ENCODE data around the gene SOCS2.

Gene SOCS2

GRCh38 chr12:93573552-93574223 is 1.2 kb downstream of the SOCS2 start:
- no peak for TF ChIP-seq ZNF274 (IDR thresholded peaks at IDR 0.05; ENCODE audit: low read depth, low read length)
- TF ChIP-seq YY1 (IDR thresholded peaks at IDR 0.05; ENCODE audit: insufficient read depth, insufficient read length) = no peak
- no peak for TF ChIP-seq SUZ12 (IDR thresholded peaks at IDR 0.05; ENCODE audit: extremely low read depth, insufficient read depth, insufficient read length)

GRCh38 chr12:93577222-93577621 is 4.7 kb downstream of the SOCS2 start:
- H3K9me3 ChIP-seq (ENCODE audit: insufficient read depth, low read length) = no peaks in the 10 kb centered on the region
- H3K36me3 ChIP-seq (ENCODE audit: insufficient read depth, insufficient read length, low read length) = peaks cover 48% of the 10 kb centered on the region
- DNase-seq (ENCODE audit: low read depth, low spot score) = no peak
- no peak overlapping the region for H3K4me3 ChIP-seq (ENCODE audit: insufficient read length, low read depth)
- TF ChIP-seq YY1 (IDR thresholded peaks at IDR 0.05; ENCODE audit: insufficient read depth, insufficient read length) (no peak), SUZ12 (IDR thresholded peaks at IDR 0.05; ENCODE audit: extremely low read depth, insufficient read depth, insufficient read length) (no peak), ZNF274 (IDR thresholded peaks at IDR 0.05; ENCODE audit: low read depth, low read length) (no peak)
- peaks cover 3% of the 10 kb centered on the region for H3K27me3 ChIP-seq (ENCODE audit: insufficient read depth, insufficient read length)
- no peak overlapping the region for H3K9ac ChIP-seq (ENCODE audit: insufficient read length, low read depth)
- H3K4me1 ChIP-seq (ENCODE audit: insufficient read depth, insufficient read length) = peaks cover 3% of the 10 kb centered on the region

More at GRCh38 chr12:93573552-93574223, 1.2 kb downstream of the SOCS2 start:
- Histone ChIP-seq H3K4me3 (ENCODE audit: insufficient read length, low read depth) (peak overlapping the region; percentile 71), H3K9ac (ENCODE audit: insufficient read length, low read depth) (peak overlapping the region; percentile 82), H3K27me3 (ENCODE audit: insufficient read depth, insufficient read length) (peaks cover 3% of the 10 kb centered on the region), H3K36me3 (ENCODE audit: insufficient read depth, insufficient read length, low read length) (peaks cover 36% of the 10 kb centered on the region), H3K4me1 (ENCODE audit: insufficient read depth, insufficient read length) (no peaks in the 10 kb centered on the region), H3K9me3 (ENCODE audit: insufficient read depth, low read length) (no peaks in the 10 kb centered on the region)
- no peak for DNase-seq (ENCODE audit: low read depth, low spot score)

GRCh38 chr12:93578221-93578620 is 5.7 kb downstream of the SOCS2 start:
- Histone ChIP-seq H3K4me1 (ENCODE audit: insufficient read depth, insufficient read length) (peaks cover 3% of the 10 kb centered on the region), H3K9me3 (ENCODE audit: insufficient read depth, low read length) (no peaks in the 10 kb centered on the region), H3K36me3 (ENCODE audit: insufficient read depth, insufficient read length, low read length) (peaks cover 47% of the 10 kb centered on the region), H3K27me3 (ENCODE audit: insufficient read depth, insufficient read length) (peaks cover 3% of the 10 kb centered on the region), H3K4me3 (ENCODE audit: insufficient read length, low read depth) (no peak overlapping the region), H3K9ac (ENCODE audit: insufficient read length, low read depth) (no peak overlapping the region)
- no peak for DNase-seq (ENCODE audit: low read depth, low spot score)
- no peak for TF ChIP-seq ZNF274 (IDR thresholded peaks at IDR 0.05; ENCODE audit: low read depth, low read length)
- no peak for TF ChIP-seq SUZ12 (IDR thresholded peaks at IDR 0.05; ENCODE audit: extremely low read depth, insufficient read depth, insufficient read length)
- TF ChIP-seq YY1 (IDR thresholded peaks at IDR 0.05; ENCODE audit: insufficient read depth, insufficient read length) = no peak

GRCh38 chr12:93580682-93581081 is 8.2 kb downstream of the SOCS2 start:
- Histone ChIP-seq H3K9ac (ENCODE audit: insufficient read length, low read depth) (no peak overlapping the region), H3K27me3 (ENCODE audit: insufficient read depth, insufficient read length) (no peaks in the 10 kb centered on the region), H3K4me3 (ENCODE audit: insufficient read length, low read depth) (no peak overlapping the region), H3K4me1 (ENCODE audit: insufficient read depth, insufficient read length) (peaks cover 3% of the 10 kb centered on the region), H3K36me3 (ENCODE audit: insufficient read depth, insufficient read length, low read length) (peaks cover 33% of the 10 kb centered on the region), H3K9me3 (ENCODE audit: insufficient read depth, low read length) (no peaks in the 10 kb centered on the region)
- TF ChIP-seq SUZ12 (IDR thresholded peaks at IDR 0.05; ENCODE audit: extremely low read depth, insufficient read depth, insufficient read length) = no peak
- TF ChIP-seq ZNF274 (IDR thresholded peaks at IDR 0.05; ENCODE audit: low read depth, low read length) = no peak
- TF ChIP-seq YY1 (IDR thresholded peaks at IDR 0.05; ENCODE audit: insufficient read depth, insufficient read length) = no peak
- DNase-seq (ENCODE audit: low read depth, low spot score) = no peak

GRCh38 chr12:93581370-93581769 is 8.9 kb downstream of the SOCS2 start:
- Histone ChIP-seq H3K9me3 (ENCODE audit: insufficient read depth, low read length) (no peaks in the 10 kb centered on the region), H3K36me3 (ENCODE audit: insufficient read depth, insufficient read length, low read length) (peaks cover 27% of the 10 kb centered on the region), H3K27me3 (ENCODE audit: insufficient read depth, insufficient read length) (no peaks in the 10 kb centered on the region), H3K4me1 (ENCODE audit: insufficient read depth, insufficient read length) (peaks cover 3% of the 10 kb centered on the region), H3K9ac (ENCODE audit: insufficient read length, low read depth) (no peak overlapping the region), H3K4me3 (ENCODE audit: insufficient read length, low read depth) (no peak overlapping the region)
- DNase-seq (ENCODE audit: low read depth, low spot score) = no peak
- TF ChIP-seq ZNF274 (IDR thresholded peaks at IDR 0.05; ENCODE audit: low read depth, low read length) (no peak), SUZ12 (IDR thresholded peaks at IDR 0.05; ENCODE audit: extremely low read depth, insufficient read depth, insufficient read length) (no peak), YY1 (IDR thresholded peaks at IDR 0.05; ENCODE audit: insufficient read depth, insufficient read length) (no peak)

GRCh38 chr12:93582351-93582750 is 9.9 kb downstream of the SOCS2 start:
- TF ChIP-seq SUZ12 (IDR thresholded peaks at IDR 0.05; ENCODE audit: extremely low read depth, insufficient read depth, insufficient read length) (no peak), YY1 (IDR thresholded peaks at IDR 0.05; ENCODE audit: insufficient read depth, insufficient read length) (no peak), ZNF274 (IDR thresholded peaks at IDR 0.05; ENCODE audit: low read depth, low read length) (no peak)

GRCh38 chr12:93583627-93584392 is 11.3 kb downstream of the SOCS2 start:
- H3K4me3 ChIP-seq (ENCODE audit: insufficient read length, low read depth) = no peak overlapping the region
- no peak overlapping the region for H3K9ac ChIP-seq (ENCODE audit: insufficient read length, low read depth)
- H3K4me1 ChIP-seq (ENCODE audit: insufficient read depth, insufficient read length) = peaks cover 3% of the 10 kb centered on the region
- H3K27me3 ChIP-seq (ENCODE audit: insufficient read depth, insufficient read length) = no peaks in the 10 kb centered on the region
- no peaks in the 10 kb centered on the region for H3K9me3 ChIP-seq (ENCODE audit: insufficient read depth, low read length)
- peaks cover 10% of the 10 kb centered on the region for H3K36me3 ChIP-seq (ENCODE audit: insufficient read depth, insufficient read length, low read length)
- TF ChIP-seq YY1 (IDR thresholded peaks at IDR 0.05; ENCODE audit: insufficient read depth, insufficient read length) = no peak
- no peak for TF ChIP-seq ZNF274 (IDR thresholded peaks at IDR 0.05; ENCODE audit: low read depth, low read length)
- TF ChIP-seq SUZ12 (IDR thresholded peaks at IDR 0.05; ENCODE audit: extremely low read depth, insufficient read depth, insufficient read length) = no peak
- DNase-seq (ENCODE audit: low read depth, low spot score) = peak; percentile 66

More at GRCh38 chr12:93582351-93582750, 9.9 kb downstream of the SOCS2 start:
- Histone ChIP-seq H3K36me3 (ENCODE audit: insufficient read depth, insufficient read length, low read length) (peaks cover 19% of the 10 kb centered on the region), H3K9me3 (ENCODE audit: insufficient read depth, low read length) (no peaks in the 10 kb centered on the region), H3K4me3 (ENCODE audit: insufficient read length, low read depth) (no peak overlapping the region), H3K4me1 (ENCODE audit: insufficient read depth, insufficient read length) (peaks cover 3% of the 10 kb centered on the region), H3K9ac (ENCODE audit: insufficient read length, low read depth) (no peak overlapping the region), H3K27me3 (ENCODE audit: insufficient read depth, insufficient read length) (no peaks in the 10 kb centered on the region)
- DNase-seq (ENCODE audit: low read depth, low spot score) = no peak
